GM13976 (cell line): ENCODE data around the gene IL15.
A peak's percentile ranks its signal among the peaks of the same experiment; 100 is the strongest.
"Not testable (repeated sequence)": the region's sequence is repeated elsewhere in the genome, so short reads cannot be mapped to it uniquely, and the experiment has no call there.

ENCODE experiments used
- DNase-seq: peaks from one replicate; pipeline ENCODE4 v3.0.0; 2012; ENCODE audit warnings: low spot score
- CTCF ChIP-seq: IDR thresholded peaks from 2 replicates; pipeline ENCODE4 v1.5.1; 2012; ENCODE audit warnings: borderline replicate concordance, mild to moderate bottlenecking; ENCODE audit not compliant: insufficient read depth; ENCODE audit errors: extremely low read depth, missing control alignments, control extremely low read depth
- in situ Hi-C: fragments of 300-500 bp; cut with MboI; formaldehyde crosslinking; loops from one replicate; pipeline ENCODE4 v1.12.0; 2022; ENCODE audit warnings: low sequenced_read_pairs, mixed read lengths, inconsistent platforms; ENCODE audit not compliant: unreplicated experiment

Gene IL15

GRCh38 chr4:141636082-141636770, at the start of gene IL15:
IL15 (plus strand) TSS chr4:141636583; CDS start chr4:141719465, 82,882 bp downstream.
- peak; percentile 89 for DNase-seq
- in situ Hi-C loops, result no loop called here
- no peak for TF ChIP-seq CTCF

GRCh38 chr4:141587897-141588296, 48.5 kb upstream of the IL15 start:
- TF ChIP-seq CTCF, result no peak
- DNase-seq, result no peak
- in situ Hi-C loops, result no loop called here

GRCh38 chr4:141595531-141595930, 40.9 kb upstream of the IL15 start:
- TF ChIP-seq CTCF, result no peak
- in situ Hi-C loops, result no loop called here
- no peak for DNase-seq

- no peak for DNase-seq
- in situ Hi-C loops, result no loop called here
- TF ChIP-seq CTCF, result no peak
These were observed 36.5 kb upstream of the IL15 start for GRCh38 chr4:141599853-141600252.

GRCh38 chr4:141604683-141605082, 31.7 kb upstream of the IL15 start:
- DNase-seq, in situ Hi-C loops: not testable (repeated sequence)

- TF ChIP-seq CTCF, result no peak
- in situ Hi-C loops, result no loop called here
These were observed 30.9 kb upstream of the IL15 start for GRCh38 chr4:141605425-141605856.

GRCh38 chr4:141609243-141609642, 27.1 kb upstream of the IL15 start:
- DNase-seq, result no peak
- no peak for TF ChIP-seq CTCF
- in situ Hi-C loops, result no loop called here

More at GRCh38 chr4:141605425-141605856, 30.9 kb upstream of the IL15 start:
- no peak for DNase-seq
